ENCODE results near the gene CEACAM19. TPM values are rescaled to one million over a fixed set of nuclear protein-coding genes. Genes with fewer than 3 reads are reported as not detected.

The CEACAM19 gene
- total RNA-seq, 2 donors from 2014 or later, result 3.4 to 6.2 TPM

- H3K27me3 ChIP-seq (replicated peaks; ENCODE audit: insufficient read depth), result no peaks in the 10 kb centered on the region
- no peaks in the 10 kb centered on the region for H3K9me3 ChIP-seq
- ATAC-seq (ENCODE audit: insufficient number of reproducible peaks, low FRiP score, low read depth) (no peak), DNase-seq (ENCODE audit: low spot score) (no peak)
- no peak overlapping the region for H3K27ac ChIP-seq
- no peak overlapping the region for H3K4me3 ChIP-seq
- H3K36me3 ChIP-seq, result no peaks in the 10 kb centered on the region
- no peak for TF ChIP-seq CTCF (IDR thresholded peaks at IDR 0.05)
- no peaks in the 10 kb centered on the region for H3K4me1 ChIP-seq (ENCODE audit: control insufficient read depth in 1 of 2, low read depth in 2 of 2)
Measured at GRCh38 chr19:44701228-44701627, 29.9 kb downstream of the CEACAM19 start.

GRCh38 chr19:44702551-44703176, 31.4 kb downstream of the CEACAM19 start:
- H3K9me3 ChIP-seq, result no peaks in the 10 kb centered on the region
- H3K27me3 ChIP-seq (replicated peaks; ENCODE audit: insufficient read depth), result no peaks in the 10 kb centered on the region
- no peaks in the 10 kb centered on the region for H3K36me3 ChIP-seq
- no peak overlapping the region for H3K4me3 ChIP-seq
- H3K27ac ChIP-seq, result no peak overlapping the region
- DNase-seq (ENCODE audit: low spot score) (no peak), ATAC-seq (ENCODE audit: insufficient number of reproducible peaks, low FRiP score, low read depth) (no peak)
- TF ChIP-seq CTCF (IDR thresholded peaks at IDR 0.05), result no peak
- no peaks in the 10 kb centered on the region for H3K4me1 ChIP-seq (ENCODE audit: control insufficient read depth in 1 of 2, low read depth in 2 of 2)

- Histone ChIP-seq H3K27me3 (replicated peaks; ENCODE audit: insufficient read depth) (no peaks in the 10 kb centered on the region), H3K4me3 (no peak overlapping the region), H3K9me3 (no peaks in the 10 kb centered on the region), H3K36me3 (no peaks in the 10 kb centered on the region), H3K27ac (no peak overlapping the region), H3K4me1 (ENCODE audit: control insufficient read depth in 1 of 2, low read depth in 2 of 2) (no peaks in the 10 kb centered on the region)
- DNase-seq (ENCODE audit: low spot score), result no peak
- no peak for ATAC-seq (ENCODE audit: insufficient number of reproducible peaks, low FRiP score, low read depth)
- TF ChIP-seq CTCF (IDR thresholded peaks at IDR 0.05), result no peak
Measured at GRCh38 chr19:44703336-44704078, 32.2 kb downstream of the CEACAM19 start.

- DNase-seq (ENCODE audit: low spot score), result no peak
- H3K36me3 ChIP-seq, result no peaks in the 10 kb centered on the region
- no peaks in the 10 kb centered on the region for H3K9me3 ChIP-seq
- H3K4me3 ChIP-seq, result no peak overlapping the region
- no peaks in the 10 kb centered on the region for H3K27me3 ChIP-seq (replicated peaks; ENCODE audit: insufficient read depth)
- H3K27ac ChIP-seq, result no peak overlapping the region
- no peaks in the 10 kb centered on the region for H3K4me1 ChIP-seq (ENCODE audit: control insufficient read depth in 1 of 2, low read depth in 2 of 2)
- TF ChIP-seq CTCF (IDR thresholded peaks at IDR 0.05), result no peak
- ATAC-seq (ENCODE audit: insufficient number of reproducible peaks, low FRiP score, low read depth), result no peak
Measured at GRCh38 chr19:44704982-44705381, 33.7 kb downstream of the CEACAM19 start.

- no peaks in the 10 kb centered on the region for H3K4me1 ChIP-seq (ENCODE audit: control insufficient read depth in 1 of 2, low read depth in 2 of 2)
- no peak overlapping the region for H3K27ac ChIP-seq
- ATAC-seq (ENCODE audit: insufficient number of reproducible peaks, low FRiP score, low read depth), result no peak
- no peak for DNase-seq (ENCODE audit: low spot score)
- no peak overlapping the region for H3K4me3 ChIP-seq
- H3K36me3 ChIP-seq, result no peaks in the 10 kb centered on the region
- no peaks in the 10 kb centered on the region for H3K27me3 ChIP-seq (replicated peaks; ENCODE audit: insufficient read depth)
- no peaks in the 10 kb centered on the region for H3K9me3 ChIP-seq
- TF ChIP-seq CTCF (IDR thresholded peaks at IDR 0.05), result no peak
Measured at GRCh38 chr19:44705502-44706010, 34.3 kb downstream of the CEACAM19 start.

All from thoracic aorta (tissue), 2 donors.